Progenitor cell of endocrine pancreas (in vitro differentiated cells): ENCODE results near the gene REELD1. TPM values are rescaled to one million over a fixed set of nuclear protein-coding genes. Genes with fewer than 3 reads are reported as not detected.

Experiments
- DNase-seq: peaks from one replicate; pipeline ENCODE4 v3.0.0; 2021; ENCODE audit warnings: low spot score; ENCODE audit not compliant: unreplicated experiment
- H3K27ac Mint-ChIP-seq: 2 replicates; pipeline ENCODE4 v1.8.0; 2021; ENCODE audit warnings: mild to moderate bottlenecking, moderate library complexity, mixed read lengths
- H3K27me3 Mint-ChIP-seq: 2 replicates; pipeline ENCODE4 v1.8.0; 2021; ENCODE audit warnings: mixed read lengths
- H3K36me3 Mint-ChIP-seq: 2 replicates; pipeline ENCODE4 v1.8.0; 2022; ENCODE audit warnings: mixed read lengths; ENCODE audit not compliant: insufficient read depth
- H3K4me1 Mint-ChIP-seq: 2 replicates; pipeline ENCODE4 v1.8.0; 2021; ENCODE audit warnings: low read depth, mixed read lengths
- H3K4me3 Mint-ChIP-seq: 2 replicates; pipeline ENCODE4 v1.8.0; 2021; ENCODE audit warnings: low read depth, mild to moderate bottlenecking, moderate library complexity, mixed read lengths
- H3K9me3 Mint-ChIP-seq: 2 replicates; pipeline ENCODE4 v1.8.0; 2021; ENCODE audit warnings: low read depth, mixed read lengths
- CTCF ChIP-seq: fragments of 200-600 bp; sonication (generic); IDR thresholded peaks from one replicate; pipeline ENCODE4 v1.5.0; 2021; ENCODE audit warnings: antibody characterized with exemption, mild to moderate bottlenecking; ENCODE audit not compliant: unreplicated experiment
- total RNA-seq: library from RNA; stranded (reverse); gene quantifications from 2 replicates; pipeline ENCODE4 v1.2.1, GENCODE V29; 2021

Gene REELD1
- total RNA-seq, 1 donor from 2014 or later: not detected

GRCh38 chr4:146212781-146213180 lies 1.6 kb upstream of the REELD1 start:
- no peaks in the 10 kb centered on the region for H3K4me1 Mint-ChIP-seq
- no peak for TF ChIP-seq CTCF
- H3K4me3 Mint-ChIP-seq: no peak overlapping the region
- no peaks in the 10 kb centered on the region for H3K36me3 Mint-ChIP-seq
- peaks cover 8% of the 10 kb centered on the region for H3K27me3 Mint-ChIP-seq
- no peaks in the 10 kb centered on the region for H3K9me3 Mint-ChIP-seq
- no peak for DNase-seq
- no peak overlapping the region for H3K27ac Mint-ChIP-seq

- H3K27ac Mint-ChIP-seq: no peak overlapping the region
- H3K4me1 Mint-ChIP-seq: peaks cover 12% of the 10 kb centered on the region
- H3K4me3 Mint-ChIP-seq: no peak overlapping the region
- no peaks in the 10 kb centered on the region for H3K9me3 Mint-ChIP-seq
- TF ChIP-seq CTCF: no peak
- H3K27me3 Mint-ChIP-seq: no peaks in the 10 kb centered on the region
- no peak for DNase-seq
- H3K36me3 Mint-ChIP-seq: no peaks in the 10 kb centered on the region
These were observed 8.0 kb downstream of the REELD1 start for GRCh38 chr4:146222313-146222712.

- Mint-ChIP-seq H3K4me1 (peaks cover 12% of the 10 kb centered on the region), H3K27ac (no peak overlapping the region), H3K9me3 (no peaks in the 10 kb centered on the region), H3K36me3 (no peaks in the 10 kb centered on the region), H3K4me3 (no peak overlapping the region), H3K27me3 (peaks cover 4% of the 10 kb centered on the region)
- TF ChIP-seq CTCF: no peak
- no peak for DNase-seq
These were observed 10.1 kb downstream of the REELD1 start for GRCh38 chr4:146224326-146224966.

GRCh38 chr4:146229406-146229805 lies 15.1 kb downstream of the REELD1 start:
- TF ChIP-seq CTCF: no peak
- H3K27ac Mint-ChIP-seq: no peak overlapping the region
- no peak overlapping the region for H3K4me3 Mint-ChIP-seq
- DNase-seq: no peak
- H3K36me3 Mint-ChIP-seq: no peaks in the 10 kb centered on the region
- peaks cover 4% of the 10 kb centered on the region for H3K9me3 Mint-ChIP-seq
- H3K4me1 Mint-ChIP-seq: peaks cover 8% of the 10 kb centered on the region
- H3K27me3 Mint-ChIP-seq: peaks cover 4% of the 10 kb centered on the region

- H3K36me3 Mint-ChIP-seq: no peaks in the 10 kb centered on the region
- H3K4me3 Mint-ChIP-seq: no peak overlapping the region
- no peak overlapping the region for H3K27ac Mint-ChIP-seq
- peaks cover 4% of the 10 kb centered on the region for H3K9me3 Mint-ChIP-seq
- H3K27me3 Mint-ChIP-seq: peaks cover 4% of the 10 kb centered on the region
- H3K4me1 Mint-ChIP-seq: no peaks in the 10 kb centered on the region
- TF ChIP-seq CTCF: no peak
- DNase-seq: no peak
These were observed 17.9 kb downstream of the REELD1 start for GRCh38 chr4:146232131-146232722.
